Activated CD8-positive, alpha-beta memory T cell treated with anti-CD3 and anti-CD28 coated beads for 4 hours (primary cell): Measurements from ENCODE around the gene ALDOC.
"Not testable (repeated sequence)": the region's sequence is repeated elsewhere in the genome, so short reads cannot be mapped to it uniquely, and the experiment has no call there.

Experiments
- DNase-seq, 2 donors: peaks; one replicate each; pipeline ENCODE4 v3.0.0-alpha.2; 2020; ENCODE audit warnings: low read depth in 2 of 2

ALDOC gene

DNA sequence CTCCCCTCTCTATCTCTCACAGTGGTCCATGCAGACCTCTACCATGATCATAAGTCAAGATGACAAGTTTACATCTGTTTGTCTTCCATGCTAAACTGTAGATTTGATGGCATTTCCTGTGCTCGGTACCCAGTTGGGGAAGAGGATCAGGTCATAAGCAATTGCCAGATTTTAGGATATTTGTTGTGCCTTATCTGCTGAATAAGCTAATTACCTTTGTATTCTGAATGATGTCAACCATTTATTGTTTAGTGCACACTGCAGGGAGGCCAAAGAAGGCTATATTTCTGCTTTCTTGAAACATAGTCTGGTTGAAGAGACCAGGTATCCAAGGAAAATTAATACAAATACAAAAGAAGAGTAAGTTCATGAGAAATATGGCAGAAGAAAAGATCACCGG lies 5.8 kb upstream of the ALDOC start:
- DNase-seq, result no peak

DNA sequence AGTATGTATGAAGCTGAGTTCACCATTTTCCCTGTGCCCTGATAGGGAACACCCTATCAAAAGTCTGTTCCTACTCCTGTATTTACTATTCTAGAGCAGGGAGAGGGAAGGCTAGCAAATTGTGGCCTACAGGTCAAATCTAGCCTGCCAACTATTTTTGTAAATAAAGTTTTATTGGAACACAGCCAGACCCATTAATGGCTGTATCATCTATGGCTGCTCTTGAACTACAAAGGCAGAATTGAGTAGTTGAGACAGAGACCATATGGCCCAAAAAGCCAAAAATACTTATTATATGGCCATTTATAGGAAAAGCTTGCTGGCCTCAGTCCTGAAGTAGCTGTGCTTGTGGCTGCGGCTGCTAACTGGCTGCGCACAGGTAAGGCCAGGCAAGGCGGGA lies 4.3 kb upstream of the ALDOC start:
- no peak for DNase-seq

DNA sequence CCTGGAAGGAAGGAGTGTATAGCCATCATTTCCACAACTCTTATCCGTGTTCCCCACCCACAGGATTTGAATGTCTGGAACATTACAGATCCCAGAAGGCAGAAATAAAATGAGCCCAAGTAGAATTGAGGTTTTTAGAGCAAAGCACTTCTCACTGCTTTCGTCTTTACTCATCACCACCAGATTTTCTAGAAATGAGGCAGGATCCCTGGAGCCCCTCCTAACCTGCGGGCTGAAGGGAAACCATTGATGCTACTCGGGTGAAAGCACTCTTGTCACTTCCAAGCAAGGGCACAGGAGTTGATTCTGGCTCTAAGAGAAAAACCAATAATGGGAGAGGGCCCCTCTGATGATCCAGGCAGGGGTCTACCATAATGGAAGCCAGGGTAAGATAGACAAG lies 2.8 kb upstream of the ALDOC start:
- no peak for DNase-seq

DNA sequence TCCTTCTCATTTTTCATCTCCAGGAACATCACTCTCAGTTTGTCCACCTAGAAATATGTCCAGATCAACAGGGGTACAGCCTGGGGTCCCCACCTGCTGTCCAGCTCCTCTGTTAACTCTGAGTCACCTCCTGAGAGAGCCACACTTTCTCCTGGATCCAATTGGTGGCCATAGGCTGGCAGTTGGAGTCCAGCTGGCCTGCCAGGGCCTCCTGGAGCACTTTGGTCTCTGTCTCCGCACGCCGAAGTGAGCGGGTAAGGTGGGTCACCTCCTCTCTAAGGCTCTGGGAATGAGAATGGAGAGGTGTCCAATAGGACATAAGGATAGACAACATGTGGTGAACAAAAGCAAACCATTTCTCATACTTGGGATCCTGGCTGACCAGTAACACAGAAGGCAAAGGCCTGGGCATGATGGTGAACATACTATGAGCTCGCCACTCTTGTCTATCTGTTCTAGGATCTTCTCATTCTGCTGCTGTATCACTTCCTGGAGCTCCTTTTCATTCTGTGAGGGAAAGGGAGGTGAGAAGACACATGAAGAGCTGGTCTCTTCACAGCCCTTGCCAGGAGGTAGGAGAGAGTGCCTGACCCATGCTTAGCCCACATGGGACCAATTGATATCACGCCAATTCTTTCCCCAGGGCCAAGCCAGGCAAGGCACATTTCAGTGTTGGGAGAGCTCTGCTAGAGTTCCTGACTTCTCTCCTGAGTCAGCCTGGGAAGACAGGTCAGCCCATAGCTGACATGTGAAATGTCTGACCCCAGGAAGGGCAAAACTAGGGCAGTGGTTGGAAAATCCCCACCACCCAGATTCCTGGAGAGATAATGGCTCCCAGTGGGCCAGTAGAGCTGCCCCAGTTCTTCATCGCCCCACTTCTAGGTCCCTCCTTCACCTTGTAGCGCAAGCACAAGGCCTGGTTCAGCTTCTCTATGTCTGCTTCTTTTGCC lies 1.8 kb upstream of the ALDOC start:
- no peak for DNase-seq

DNA sequence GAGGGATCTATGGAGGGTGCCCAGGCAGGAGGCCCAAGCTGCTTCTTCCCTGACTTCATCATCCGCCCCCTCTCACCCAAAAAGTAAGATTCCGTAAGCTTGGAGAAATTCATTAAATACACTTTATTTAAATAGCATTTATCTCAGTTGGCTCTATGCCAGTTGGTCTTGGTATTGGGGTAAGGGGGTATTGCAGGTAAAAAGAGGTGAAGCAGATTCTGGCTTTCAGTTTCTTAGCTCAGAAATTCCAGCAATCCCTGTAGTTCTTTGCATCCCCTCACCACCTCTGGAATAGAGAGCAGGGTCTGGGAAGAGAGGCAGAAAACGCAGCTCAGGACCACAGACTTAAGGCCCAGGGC lies 750 bp upstream of the ALDOC start:
- DNase-seq, result no peak

DNA sequence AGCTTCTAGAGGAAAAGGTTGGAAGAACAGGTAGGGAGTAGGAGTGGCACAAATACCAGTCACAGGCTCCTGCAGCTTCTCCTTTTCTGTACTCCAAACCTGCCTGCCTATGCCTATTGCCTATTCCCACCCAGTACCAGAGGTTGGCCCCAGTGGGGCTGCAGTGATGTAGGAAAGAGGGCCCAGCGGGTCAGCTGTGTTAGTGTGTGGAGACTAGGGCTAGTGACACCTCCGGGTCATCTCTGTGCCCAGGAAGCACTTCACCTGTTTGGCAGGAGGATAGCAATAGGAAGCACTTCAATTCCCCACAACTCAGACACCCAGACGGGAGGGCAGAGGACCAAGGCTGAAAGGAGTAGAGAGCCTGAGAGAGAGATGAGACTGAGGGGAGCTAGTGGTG lies 679 bp downstream of the ALDOC start:
- DNase-seq, result not testable (repeated sequence)

DNA sequence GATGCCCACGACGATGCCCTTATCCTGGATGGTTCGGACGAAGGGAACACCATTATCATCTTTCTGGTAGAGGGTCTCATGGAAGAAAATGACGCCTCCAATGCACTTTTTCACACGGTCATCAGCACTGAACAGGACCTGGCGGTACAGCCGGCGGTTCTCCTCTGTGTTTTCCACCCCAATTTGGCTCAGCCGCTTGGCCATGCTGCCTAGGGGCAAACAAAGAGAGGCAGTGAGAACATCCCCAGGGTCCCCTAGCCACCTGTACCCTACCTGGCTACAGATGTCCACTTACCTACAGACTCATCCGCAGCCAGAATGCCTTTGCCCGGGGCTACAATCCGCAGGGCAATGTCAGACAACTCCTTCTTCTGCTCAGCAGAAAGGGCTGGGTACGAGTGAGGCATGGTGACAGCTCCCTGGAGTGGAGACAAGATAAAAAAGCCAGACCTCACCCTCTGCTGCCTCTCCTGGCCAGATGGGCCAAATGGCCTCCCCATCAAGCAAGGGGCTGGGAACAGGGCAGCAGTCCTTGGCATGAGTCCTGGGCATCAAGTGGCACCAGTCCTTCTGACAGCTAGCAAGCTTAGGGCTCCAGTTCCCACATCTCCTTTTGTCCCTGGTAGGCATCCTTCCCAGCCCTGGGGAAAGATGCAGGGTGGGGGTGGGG lies 1.4 kb downstream of the ALDOC start:
- DNase-seq, result no peak

DNA sequence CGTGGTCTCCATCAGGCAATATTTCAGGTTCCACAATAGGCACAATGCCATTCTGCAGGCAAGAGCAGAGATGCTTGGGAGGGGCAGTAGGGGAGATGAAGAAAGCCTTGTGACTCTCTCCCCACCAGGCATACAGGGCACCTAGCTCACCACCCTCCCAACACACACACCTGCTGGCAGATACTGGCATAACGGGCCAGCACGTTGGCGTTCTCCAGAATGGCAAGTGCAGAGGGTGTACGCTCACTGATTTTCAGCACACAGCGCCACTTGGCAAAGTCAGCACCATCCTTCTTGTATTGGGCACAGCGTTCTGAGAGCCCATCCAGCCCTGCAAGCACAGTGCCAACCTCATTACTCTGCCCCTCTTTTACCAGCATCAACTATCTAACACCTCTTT lies 2.2 kb downstream of the ALDOC start:
- DNase-seq, result no peak

DNA sequence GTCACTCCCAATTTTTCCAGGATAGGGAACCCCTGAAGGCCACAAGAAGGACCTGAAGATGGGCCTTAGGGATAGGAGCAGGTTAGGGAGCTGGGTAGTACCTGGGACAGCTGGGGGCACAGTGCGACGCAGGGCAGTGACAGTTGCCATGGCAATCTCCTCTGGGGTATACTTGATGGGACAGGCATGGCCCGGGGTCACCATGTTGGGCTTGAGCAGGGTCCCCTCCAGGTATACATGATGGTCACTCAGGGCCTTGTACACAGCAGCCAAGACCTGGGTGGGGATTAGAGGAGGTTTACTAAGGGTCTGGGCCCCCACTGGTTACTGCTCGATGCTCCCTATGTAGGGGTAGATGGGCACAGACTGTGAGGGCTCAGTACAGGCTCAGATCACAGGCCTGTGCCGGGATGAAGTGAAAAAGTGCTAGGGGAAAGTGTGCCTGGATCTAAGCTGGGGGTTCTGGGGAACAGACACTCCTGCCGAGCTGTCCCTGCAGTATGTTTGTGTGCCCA lies 2.7 kb downstream of the ALDOC start:
- DNase-seq, result no peak

DNA sequence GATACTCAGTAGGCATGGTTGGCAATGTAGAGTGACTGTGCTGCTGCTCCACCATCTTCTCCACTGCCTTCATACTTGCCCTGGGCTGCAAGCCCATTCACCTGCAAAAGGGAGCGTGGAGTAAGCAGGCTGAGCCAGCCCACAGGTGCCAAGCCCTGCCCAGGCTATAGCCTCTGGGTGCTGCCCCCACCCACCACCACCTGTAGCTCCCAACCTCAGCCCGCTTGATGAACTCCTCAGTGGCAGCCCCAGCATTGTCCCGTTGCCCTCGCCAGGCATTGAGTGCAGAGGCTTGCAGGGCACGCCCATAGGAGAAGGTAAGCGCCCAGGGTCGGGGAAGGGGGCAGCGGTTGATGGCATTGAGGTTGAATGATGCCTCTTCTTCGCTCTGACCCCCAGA lies 3.2 kb downstream of the ALDOC start:
- DNase-seq, result no peak

DNA sequence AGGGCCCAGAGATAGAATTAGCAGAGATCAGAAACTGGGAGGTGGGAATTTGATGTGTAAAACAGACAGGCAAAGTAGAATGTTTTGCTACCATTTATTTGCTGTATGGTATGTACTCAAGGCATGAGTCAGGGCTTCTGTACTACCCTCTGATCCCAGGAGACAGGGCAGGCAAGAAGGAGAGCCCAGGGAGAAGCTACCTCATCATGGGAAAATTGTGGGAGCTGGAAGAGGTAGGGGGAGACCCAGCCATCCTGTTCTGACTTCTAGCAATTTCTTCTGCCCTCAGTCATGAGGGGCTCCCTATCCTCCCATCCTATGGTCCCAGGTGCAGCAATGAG lies 3.7 kb downstream of the ALDOC start:
- DNase-seq, result no peak

DNA sequence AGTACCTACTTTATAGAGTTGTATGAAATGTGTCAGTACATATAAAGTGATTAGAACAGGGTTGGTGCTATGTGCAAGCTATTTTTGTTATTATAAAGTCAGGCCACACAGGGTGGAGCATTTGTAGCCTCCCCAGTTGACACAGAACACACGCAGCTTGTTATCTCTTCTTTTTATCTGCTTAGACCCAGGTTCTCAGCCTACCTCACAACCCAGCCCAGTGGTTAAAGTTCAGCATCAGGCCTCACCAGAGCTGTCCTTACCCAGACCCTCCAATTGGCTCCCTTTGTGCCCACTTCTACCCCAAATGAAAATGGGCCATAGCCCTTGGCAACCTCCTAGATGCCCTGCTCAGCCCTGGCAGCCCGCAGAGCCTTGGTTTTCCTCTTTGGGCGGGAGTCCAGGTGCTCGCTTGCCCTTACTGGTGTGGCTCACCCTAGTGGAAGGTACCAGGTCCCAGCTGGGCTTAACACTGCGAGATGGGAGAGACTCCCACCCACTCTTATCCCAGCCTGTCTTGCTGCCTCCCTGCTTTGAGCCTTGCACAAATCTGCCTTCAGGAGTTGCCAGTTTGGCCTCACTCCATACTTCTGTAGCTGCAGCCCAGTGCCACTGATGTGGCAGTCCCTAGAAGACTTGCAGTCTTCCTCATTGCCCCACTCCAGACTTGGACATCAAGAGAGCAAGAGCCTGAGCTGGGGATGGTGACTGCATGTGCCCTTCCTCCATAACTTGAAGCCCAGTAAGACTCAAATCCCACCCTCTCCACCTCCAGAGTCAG lies 4.2 kb downstream of the ALDOC start:
- DNase-seq, result no peak

DNA sequence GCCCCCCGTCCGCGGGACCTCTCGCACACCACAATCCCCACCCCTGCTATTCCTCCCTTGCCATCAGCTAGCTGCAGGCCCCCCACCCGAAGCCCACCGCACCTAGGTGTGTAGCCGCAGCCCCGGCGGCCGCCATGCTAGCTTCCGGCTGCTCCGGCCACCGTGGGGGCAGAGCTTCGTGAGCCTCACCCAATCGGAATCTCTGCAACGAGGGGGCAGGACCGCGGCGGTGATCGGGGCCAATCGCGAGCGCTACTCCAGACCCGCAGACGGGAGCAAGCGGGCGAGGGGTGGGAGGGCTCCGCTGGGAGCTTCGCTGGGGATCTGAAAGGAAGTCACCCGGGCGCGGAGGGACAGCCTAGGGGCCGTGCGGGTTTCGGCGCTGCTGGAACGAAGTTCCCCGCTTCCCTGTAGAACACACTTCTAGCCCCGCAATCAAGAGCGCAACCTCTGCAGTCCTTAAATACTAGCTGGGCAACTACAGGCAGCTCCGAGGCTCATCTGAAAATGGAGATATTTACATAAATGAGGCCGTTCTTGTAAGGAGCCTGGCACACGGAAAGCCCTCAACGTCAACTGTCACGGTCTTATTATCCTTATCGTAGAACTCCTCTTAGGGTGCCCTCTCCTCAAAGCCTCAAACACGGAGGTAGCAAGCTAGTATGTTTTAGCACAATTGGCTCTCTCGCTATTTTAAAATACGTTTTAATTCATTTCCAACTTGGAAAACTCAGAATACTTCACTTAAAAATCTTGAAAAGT lies 5.2 kb downstream of the ALDOC start, which contains the start of gene PIGS:
Gene PIGS, minus strand, starts transcription at position 164 of the 762 bp plus-strand sequence. Its CDS starts 28 bp downstream, at position 136.
- peak; percentile 79 to 87 for DNase-seq

DNA sequence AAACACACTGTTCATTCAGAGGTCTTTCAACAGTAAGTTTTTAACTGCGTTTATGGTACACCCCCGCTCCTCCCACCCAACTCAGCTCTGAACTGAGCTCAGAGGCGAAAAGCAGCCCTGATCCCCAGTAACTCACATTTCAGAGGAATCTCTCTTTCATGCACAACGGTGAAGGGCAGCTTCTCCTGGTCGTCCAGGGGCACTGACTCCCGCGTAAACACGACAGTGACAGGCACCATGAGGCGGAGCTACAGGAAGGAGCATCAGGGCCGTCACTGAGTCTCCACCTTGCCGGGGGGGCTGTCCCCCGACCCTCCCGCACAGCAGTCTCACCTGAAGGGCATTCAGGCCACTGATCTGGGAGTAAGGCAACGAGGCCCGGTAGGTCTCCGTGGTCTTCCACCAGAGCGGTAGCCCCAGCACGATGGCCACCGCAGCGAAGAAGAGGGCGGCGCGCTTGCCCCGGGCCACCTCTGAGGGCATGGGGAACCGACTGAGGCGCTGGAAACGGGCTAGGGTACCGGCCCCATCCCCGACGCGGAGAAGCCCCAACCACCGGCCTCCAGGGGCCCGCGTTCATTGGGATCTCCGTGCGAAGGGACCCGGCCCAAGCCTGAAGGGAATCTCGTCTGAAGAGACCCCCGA lies 5.9 kb downstream of the ALDOC start:
- peak in 1 of 2 donors; percentile 29 for DNase-seq

DNA sequence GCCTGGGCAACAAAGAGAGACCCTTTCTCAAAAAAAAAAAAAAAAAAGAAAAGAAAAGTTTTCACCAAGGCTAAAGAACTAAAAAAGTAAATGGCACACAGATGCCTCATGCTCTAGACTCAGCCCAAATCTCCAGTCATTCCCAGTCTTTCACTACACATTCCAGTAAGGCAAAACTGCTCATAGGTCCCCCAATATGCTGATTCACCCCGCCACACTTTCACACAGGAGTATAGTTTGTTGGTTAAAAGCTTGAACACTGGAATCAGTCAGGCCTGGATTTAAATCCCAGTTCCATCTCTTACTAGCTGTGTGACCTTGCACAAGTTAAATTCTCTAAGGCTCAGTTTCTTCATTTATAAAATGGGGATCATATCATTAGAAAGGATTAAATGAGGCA lies 7.2 kb downstream of the ALDOC start:
- no peak for DNase-seq

DNA sequence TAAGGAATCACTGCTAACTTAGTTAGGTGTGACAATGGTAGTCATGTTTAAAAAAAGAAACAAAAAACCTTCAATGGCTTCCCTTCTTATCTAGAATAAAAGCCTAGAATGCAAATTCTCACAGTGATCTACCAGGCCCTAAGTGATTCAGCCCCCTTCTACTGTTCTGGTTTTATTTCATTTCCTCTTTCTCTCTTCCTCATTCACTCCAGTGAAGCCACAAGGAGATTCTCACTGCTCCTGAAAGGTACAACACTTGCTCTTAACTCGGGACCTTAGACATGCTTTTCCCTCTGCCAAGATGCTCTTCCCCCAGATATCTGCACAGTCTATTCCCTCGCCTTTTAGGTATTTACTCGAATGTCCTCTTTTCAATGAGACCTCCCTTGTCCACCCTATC lies 9.1 kb downstream of the ALDOC start:
- no peak for DNase-seq

DNA sequence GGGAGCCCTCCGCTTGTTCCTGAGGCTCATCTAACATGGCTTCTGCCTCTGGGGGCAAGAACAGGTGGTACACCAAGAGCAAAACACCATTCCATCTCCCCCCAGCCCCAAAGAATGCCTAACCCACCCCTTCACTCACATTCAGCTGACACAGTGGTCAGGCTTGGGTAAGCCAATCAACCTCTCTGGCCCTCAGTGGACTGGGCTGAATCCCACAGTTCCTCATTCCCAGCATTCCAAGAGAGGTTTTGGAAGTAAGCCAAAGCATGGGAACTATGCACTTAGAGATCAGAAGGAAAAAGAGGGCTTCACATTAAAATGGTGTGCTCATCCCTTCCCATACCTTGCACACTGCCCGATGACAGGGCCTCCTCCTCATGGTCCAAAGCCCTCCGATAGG lies 13.2 kb downstream of the ALDOC start:
- DNase-seq, result no peak

DNA sequence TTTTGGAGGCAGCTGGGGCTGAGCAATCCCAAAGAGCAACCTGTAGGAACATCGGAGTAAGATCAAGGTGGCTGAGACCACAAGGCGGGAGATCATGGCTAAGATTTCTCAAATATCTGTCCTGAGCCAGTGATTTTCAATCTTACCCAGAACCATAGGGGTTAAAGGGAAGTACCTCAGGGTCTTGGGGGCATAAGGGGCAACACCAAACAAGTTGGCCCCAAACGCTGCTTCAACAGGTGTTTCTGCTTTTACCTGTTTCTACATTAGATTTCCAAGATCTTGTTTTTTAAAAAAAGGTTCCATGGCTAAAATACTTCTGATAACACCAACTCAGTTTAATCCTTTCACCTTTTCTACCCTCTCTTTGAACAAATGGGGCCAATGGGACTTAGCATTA lies 21.7 kb downstream of the ALDOC start:
- DNase-seq, result no peak

DNA sequence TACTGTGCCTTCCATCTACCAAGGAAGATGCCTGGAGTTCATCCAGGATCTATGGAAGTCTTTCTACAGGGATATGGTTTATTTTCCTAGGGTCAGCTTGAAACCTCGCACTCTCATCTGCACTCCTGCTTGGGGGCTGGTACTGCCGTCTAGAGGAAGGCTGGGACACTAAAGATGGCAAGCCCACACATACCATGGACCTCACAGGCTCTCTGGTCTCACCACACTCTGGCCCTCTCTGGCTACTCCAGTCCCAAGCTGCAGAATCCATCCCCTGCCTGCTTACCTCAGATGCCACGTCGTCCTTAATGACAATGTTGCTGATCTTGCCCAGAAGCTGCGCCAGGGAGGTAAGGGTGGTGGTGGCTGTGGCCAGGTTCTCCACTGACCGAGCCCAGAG lies 22.1 kb downstream of the ALDOC start:
- DNase-seq, result no peak

DNA sequence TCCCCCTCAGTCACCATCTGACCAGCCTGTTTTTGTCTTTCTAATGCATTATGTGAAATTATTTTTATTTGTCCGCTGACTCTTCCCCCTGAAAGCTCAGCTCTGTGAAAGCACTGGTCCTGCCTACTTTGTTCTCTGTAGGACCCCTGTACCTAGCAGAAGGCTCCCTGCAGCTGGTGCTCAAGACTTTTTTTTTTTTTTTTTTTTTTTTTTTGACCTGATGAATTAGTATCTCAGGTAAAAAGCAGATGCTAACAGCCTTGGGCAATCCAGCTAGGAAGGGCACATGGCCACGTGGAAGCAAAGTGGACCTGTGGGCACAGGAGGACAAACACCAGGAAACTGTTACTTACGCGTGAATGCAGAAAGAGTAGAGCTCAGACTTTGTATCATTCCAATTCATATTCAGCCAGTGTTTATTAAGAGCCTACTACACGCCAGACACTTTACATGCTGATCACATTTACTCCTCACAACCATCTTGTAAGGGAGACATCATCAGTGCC lies 23.6 kb downstream of the ALDOC start:
- DNase-seq, result no peak
